ENCODE measurements around the gene SMIM34.

The SMIM34 gene

DNA sequence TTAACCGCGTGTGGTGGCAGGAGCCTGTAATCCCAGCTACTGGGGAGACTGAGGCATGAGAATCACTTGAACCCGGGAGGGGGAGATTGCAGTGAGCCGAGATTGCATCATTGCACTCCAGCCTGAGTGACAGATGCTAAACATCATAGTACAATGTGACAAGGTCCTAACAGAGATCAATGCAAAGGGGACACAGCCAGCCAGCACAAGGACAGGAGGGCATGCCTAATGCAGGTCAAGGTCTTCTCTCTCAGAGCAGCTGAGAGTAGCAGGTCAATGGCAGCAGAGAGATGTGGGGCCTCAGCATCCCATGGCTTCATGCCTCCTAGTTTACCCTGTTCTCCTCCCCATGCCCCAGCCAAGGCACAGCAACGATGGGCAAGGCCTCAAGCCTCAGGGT is 51.4 kb downstream of the SMIM34 start:
- DNase-seq (ENCODE audit: low spot score): no peak

DNA sequence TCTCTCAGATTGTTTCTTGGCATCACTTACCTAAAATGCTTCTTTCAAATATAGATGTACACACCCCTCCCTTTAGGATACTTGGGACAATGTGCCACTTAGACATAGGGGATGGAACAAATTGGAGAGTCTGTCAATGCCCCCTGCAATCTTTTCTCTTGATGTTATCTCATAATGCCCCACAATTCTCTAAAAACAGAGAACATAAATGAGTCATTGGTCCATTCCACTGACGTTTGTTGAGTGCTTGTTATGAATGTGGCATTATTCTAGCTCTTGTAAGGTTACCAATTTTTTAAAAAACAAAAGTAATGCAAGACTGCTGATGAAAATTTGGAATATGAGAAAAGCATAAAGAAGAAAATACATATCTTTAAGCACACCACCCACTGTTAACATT is 54.0 kb downstream of the SMIM34 start:
- no peak for DNase-seq (ENCODE audit: low spot score)
